HUDEP-2 (cell line): ENCODE measurements around the gene RASSF7.

Experiments used
- DNase-seq, 76 experiments: peaks; one replicate each; lab custom pipeline; 2025; ENCODE audit not compliant: unreplicated experiment in 76 of 76; lab: John Stamatoyannopoulos, UW

Gene RASSF7

DNA sequence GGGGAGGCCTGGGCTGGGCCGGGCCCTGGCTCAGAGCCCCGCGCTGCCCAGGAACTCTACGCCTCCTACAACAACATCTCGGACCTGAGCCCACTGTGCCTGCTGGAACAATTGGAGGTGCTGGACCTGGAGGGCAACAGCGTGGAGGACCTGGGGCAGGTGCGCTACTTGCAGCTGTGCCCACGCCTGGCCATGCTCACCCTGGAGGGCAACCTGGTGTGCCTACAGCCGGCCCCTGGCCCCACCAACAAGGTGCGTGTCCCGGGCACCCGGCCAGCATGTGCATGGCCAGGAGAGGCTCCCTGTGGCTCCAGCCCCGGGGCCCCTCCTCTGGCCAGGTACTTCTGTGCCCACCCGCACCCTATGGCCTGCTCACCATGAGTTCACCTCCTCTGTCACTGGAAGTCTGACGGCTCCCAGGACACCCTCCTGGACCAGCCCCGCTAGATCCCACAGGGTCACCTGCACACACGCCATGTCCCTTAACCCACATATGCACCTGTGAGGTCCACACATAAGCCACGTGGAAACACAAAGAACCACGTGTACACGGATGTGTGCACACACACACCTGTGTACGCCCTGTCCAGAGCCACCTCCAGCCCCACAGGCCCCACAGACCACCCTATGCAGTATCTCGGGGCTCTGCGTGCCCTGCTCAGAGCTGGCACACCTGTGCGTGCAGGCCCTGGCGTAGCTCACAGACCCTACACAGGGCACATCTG lies 10.6 kb upstream of the RASSF7 start:
- no peak for DNase-seq

DNA sequence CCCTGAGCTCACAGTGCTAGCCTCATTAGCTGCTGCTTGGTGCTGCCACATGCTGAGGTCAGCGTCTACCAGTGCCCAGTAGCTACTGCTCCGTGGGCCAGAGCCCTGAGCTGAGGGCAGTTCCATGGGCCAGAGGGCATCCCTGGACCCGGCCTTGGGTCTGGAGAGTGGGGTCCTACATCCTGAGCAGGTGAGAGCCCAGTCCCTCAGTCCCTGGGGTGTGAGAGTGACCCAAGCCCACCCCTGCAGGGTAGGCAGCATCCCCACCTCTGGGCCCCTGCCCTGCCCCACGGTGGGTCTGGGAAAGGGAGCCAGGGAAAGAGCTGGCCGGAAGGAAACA lies 10.1 kb upstream of the RASSF7 start:
- no peak for DNase-seq

DNA sequence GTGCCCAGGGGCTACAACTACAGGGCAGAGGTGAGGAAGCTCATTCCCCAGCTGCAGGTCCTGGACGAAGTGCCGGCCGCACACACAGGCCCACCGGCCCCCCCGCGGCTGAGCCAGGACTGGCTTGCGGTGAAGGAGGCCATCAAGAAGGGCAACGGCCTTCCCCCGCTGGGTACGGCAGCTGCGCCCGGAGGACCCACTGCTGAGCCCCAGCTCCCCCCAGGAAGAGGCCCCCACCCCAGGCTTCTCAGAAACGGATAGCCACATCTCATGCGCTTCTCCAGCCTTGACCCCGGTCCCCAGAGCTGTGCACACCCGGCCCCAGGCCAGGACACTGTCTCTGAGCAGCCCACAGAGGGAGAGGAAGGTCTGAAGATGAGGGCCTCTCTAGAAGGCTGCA lies 9.6 kb upstream of the RASSF7 start:
- DNase-seq: no peak

DNA sequence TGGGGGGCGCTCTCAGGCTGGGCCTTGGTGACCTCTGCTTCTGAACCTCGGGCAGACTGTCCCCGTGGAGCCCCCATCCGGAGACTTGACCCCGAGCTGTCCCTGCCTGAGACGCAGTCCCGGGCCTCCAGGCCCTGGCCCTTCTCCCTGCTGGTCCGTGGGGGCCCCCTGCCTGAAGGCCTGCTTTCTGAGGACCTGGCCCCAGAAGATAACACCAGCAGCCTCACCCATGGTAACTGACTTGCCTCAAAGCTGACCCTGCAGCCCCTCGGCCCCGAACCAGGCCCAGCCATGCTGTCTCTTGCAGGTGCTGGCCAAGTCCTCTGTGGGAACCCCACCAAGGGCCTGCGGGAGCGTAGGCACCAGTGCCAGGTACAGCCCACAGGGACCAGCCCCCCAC lies 9.2 kb upstream of the RASSF7 start:
- DNase-seq: no peak

DNA sequence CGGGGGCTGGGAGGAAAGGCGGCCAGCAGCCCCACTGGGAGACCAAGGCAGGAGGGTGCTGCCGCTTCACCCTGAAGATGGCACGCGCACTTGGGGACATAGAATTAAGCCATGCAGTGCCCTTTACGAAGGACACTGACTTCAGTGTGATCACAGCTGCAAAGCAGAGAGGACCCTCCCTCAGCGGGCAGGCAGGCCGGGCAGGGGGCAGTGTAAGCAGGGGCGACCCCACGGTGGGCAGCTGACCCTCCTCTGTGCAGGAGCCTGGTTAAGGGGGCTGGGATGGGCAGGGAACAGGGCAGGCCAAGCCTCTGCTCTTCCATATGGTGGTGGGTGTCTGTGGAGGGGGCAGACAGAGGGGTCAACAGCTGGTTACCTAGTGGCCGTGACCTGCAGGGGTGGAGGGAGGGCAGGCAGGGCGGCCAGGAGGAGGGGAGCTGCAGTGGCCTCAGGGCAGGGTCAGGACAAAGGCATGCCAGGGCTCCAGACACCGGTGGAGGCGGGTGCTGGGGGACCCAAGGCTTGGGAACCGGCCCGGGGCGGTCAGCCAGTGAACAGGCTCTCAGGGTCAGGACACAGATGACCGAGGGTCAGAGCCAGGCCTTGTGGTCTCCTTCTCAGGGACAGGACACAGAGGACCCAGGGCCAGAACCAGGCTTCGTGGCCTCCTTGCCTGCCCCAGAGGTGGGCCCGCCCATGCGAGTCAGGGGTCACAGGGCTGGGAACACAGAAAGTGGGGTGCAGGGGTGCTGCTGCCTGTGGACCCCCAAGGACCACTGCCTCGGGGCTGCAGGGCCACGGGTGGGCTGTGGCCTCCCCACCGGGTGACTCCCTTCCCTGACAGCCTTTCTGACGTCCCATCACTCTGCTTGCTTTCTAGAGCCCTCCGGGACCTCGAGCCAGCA lies 7.4 kb upstream of the RASSF7 start:
- DNase-seq: no peak

DNA sequence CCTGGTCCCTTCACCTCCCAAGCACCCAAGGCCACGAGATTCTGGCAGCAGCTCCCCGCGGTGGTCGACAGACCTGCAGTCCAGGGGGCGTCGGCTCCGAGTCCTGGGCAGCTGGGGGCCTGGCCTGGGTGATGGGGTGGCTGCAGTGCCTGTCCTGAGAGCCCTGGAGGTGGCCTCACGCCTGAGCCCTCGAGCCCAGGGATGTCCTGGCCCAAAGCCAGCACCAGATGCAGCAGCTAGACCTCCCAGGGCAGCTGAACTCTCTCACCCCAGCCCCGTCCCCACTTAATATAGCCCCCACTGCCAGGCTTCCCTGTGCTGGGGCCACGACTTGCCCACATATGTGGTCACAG lies 6.8 kb upstream of the RASSF7 start:
- DNase-seq: no peak

DNA sequence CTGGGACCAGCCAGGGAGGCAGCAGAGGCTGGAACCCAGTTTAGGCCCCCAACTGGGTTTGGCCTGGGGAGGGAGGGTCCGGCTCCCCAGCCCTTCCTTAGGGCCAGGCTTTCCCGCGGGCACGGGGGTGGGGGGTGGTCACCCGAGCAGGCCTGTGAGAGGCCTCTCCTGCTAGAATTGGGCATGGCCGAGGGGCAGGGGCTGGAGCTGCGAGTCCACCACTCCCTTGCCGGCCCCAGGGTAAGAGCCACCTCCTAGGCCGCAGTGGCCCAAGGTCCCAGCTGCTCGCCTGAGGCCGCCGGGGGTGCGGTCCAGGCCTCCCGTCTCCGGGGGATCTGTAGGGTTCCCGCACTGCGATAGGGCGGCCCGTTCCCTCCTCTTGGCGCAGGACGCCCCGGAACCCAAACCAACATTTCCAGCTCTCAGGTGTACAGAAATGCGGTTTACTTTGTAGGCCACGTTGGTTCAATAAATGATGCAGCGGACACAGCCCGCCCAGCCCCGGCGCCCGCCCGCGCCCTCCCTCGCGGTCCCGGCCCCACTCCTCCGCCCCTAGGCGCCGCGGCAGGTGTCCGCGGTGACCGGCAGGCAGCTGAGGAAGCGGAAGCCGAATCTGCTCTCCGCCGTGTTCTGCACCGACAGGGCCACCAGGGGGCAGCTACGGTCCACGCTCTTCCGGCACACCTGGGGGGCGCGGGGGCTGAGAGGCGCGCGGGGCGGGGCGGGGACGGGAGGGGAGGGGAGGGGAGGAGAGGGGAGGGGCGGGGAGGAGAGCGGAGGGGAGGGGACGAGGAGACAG lies 6.1 kb upstream of the RASSF7 start:
- DNase-seq: peak in 28 of 76 experiments; percentile 14 to 45 (median 30)

DNA sequence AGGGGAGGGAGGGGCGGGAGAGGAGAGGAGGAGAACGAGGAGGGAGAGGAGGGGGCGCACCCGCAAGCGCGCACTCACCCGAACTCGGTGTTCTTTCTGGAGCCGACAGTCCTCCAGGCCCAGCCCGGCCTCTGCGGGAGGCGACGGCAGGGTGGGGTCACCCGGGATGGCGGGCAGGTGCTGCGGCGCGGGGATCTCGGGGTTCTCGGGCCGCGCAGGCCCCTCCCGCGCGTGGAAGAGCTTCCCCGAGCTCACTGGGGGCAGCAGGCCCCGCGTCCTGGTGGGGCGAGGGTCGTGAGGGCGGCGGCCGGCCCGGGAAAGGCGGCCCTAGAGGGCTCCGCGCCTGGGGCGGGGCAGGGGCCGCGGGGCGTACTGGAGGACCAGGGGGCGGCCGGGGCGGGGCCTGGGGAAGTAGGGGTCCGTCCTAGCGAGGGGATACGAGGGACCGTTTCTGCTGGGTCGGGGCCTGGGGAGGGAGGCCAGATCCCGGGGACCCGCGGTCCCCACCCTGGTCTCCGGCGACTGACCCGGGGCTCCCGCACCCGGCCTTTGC lies 5.5 kb upstream of the RASSF7 start:
- DNase-seq: no peak

DNA sequence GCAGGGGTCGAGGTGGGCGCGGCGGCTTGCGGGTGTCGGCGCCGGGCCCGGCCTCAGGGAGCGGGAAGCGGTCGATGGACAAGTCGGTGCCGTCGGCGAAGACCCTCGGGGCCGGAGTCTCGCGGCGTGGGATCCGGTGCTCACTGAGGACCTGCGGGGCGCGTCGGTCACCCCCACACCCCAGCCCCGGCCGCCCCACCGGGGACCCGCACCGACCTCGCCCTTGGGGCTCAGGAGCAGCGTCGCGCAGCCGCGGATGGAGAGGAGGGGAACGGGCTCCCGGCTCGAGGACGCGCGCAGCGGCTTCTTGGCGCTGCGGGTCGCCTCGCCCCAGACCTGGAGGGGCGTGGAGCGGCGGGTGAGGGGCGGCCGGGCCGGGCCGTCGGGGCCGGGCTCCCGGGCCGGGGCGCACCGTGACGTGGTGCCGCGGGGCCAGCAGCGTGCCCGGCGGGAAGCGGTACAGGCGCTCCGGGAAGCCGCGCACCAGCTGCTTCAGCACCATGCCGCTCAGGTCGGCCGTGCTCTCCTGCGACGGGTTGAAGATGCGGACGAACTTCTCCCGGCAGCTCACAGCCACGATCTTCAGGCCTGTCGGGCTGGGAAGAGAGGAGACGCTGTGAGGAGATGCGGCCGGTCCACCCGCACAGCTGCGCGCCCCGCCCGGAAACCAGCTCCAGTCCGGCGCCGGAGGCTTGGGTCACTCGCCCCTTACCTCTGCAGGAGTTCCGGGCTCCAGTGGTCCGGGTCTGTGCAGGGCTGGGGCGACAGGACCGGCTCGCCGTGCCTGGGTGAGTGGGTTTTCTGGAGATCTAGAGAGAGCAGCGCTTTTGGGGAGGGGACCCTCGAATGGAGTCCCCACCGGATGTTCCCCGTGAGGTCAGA lies 4.7 kb upstream of the RASSF7 start:
- peak in 5 of 76 experiments; percentile 12 to 30 (median 20) for DNase-seq

DNA sequence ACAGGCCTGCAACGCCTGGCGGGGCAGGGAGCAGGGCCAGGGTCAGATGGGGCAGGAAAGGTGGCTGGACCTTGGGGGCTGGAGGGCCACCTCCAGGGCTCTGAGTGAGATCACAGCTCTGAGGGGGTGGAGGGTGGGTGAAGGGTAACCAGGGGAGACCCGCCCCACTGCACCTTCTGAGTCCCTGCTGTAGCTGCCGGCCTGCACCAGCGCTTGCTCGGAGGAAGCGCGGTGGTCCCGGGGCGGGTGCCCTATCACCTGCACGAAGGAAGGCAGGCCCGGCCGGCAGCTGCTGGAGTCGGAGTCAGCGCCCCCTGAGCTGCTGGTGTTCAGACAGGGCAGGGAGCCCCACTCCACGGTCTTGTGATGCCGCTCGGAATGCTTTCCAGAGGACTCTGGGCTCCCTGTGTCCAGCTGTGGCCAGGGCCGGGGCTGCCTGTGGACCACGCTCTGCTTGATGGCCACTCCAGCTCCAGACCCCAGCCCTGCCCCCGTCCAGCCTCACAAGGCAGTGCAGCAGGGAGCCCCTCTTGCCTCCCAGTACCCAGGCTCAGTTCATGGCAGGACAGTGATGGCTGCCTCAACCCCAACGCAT lies 4.0 kb upstream of the RASSF7 start:
- DNase-seq: no peak

DNA sequence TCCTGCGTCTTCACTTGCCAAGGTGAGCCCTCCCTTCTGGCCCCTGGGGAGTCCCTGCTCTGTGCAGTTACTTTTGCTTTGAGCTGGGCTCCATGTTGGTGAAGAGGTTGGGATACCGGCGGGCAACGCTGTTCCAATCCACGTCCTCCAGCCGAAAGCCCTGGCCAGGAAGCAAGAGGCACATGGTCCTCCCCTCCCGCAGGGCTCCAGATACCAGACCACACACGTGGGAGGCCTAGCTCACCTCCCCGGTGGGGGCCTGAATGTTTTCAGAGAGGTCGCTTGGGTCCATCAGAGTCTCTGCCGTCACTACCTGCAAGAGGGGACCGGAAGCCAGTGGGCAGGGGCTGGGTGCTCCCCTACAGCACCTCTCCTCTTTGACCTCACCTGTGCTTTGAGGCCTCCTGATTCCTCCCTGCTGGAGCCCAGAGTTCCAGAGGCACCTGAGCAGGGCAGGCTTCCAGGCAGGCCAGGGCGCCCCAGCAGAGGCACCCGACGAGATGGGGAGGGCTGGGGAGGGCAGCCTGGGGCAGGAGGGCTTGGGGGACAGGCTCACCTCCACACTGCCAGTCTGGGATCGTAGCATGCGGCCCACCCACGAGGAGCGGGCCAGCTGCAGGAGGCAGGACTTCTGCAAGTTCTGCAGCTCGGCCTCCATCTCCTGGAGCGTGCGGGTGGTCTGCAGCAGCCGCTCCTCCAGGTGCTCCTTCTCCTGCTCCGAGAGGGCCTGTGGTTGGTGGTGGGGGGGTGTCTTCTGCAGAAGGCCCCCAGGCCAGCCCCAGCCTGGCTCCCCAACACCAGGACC lies 3.2 kb upstream of the RASSF7 start:
- DNase-seq: no peak

DNA sequence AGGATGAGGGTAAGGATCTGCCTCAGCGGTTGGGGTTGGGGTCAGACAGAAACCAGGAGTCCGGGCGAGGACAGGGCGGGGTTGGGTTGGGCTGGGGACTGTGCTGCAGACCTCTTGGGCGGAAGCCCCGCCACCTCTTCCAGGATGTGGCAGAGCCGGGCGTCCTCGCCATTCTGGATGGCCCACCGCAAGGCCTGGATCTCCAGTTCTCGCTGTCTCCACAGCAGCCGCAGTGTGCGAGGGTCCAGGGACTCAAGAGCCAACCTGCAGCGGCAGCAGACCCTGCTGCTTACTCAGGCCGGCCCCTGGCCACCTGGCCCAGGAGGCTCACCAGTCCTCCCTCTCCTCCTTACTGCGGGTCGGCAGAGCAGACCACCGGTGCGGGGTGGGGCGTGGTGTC lies 2.3 kb upstream of the RASSF7 start:
- DNase-seq: no peak

DNA sequence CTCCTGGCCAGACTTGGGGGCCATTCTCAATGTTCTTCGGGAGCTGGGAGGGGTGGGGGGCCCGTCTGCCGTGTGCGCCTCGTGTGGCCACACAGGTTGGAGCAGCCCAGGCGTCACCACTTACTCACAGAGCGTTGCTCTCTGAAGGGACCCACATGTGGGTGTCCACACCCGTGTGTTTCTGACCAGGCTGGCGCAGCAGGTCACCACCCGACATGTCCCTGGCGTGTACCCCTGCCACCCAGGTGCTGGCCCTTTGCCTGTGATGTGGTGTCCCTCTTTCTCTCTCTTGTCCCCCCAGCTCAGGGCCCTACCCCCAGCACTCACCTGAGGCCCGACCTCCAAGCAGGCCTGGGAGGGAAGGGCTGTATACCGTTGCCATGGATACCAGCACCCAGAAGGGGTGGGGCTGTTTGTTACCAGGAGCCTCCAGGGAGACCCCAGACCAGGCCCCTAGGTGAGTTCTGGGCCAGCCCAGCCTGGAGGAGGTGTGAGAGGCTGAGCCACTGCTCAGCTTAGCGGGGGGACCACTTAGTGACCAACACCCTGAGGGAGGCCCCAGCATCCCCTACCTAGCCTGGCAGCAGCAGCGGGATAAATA lies 1.6 kb upstream of the RASSF7 start:
- DNase-seq: no peak

DNA sequence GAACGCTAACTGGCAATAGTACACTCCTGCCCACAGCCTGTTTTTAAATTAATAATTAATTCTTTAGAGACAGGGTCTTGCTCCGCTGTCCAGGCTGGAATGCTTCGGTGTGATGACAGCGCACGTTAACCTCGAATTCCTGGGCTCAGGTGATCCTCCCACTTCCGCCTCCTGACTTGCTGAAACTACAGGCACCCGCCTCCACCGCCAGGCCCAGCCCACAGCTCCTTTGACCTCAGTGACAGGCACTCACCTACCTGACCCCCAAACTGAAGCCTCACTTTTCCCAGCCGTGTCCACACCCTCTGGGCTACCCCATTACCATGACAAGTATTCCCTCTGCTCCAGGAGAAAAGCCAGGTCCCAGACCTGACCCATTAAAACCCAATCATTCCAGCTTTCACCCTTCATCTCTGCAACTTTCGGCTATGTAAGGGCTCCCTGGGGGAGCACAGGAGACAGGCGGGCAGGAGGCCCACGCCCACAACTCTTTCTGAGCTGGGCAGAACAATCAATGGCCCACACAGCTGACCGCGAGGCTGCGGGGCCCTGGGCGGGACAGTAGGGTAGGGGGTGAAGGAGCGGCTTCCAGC lies 962 bp upstream of the RASSF7 start:
- no peak for DNase-seq

DNA sequence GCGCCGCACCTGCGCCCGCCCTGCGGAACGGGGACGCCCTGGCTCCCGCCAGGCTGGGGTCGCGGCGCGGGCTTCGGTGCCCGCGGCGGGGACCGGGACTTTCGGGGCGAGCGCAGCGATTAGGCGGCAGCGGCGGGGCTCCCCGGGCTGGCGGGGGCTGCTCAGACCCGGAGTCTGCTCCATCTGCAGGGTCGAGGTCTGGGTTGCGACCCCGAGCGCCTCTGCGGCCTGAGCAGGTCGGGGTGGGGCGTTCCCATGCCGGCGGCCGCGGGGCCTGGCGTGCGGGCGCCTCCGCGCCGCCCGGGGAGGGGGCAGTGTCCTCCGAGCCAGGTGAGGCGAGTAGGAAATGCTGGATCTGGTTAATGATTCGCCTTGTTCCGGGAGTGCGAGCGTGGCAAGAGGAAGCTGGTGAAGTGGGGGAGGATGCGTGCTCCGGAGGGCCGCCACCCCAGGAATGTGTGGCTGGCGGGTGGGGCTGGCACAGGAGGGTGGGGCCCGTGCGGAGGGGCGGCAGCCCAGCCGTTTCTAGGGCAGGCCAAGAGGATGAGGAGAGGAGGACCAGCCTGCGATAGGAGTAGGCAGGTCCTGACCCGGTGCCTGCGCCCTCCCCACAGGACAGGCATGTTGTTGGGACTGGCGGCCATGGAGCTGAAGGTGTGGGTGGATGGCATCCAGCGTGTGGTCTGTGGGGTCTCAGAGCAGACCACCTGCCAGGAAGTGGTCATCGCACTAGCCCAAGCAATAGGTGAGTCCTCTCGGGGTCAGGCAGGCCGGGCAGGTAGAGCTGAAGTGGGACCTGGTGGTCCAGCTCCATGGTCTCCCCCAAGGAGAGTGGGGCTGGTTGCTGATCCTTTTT lies 606 bp downstream of the RASSF7 start:
- DNase-seq: peak in 61 of 76 experiments; percentile 12 to 80 (median 55)

DNA sequence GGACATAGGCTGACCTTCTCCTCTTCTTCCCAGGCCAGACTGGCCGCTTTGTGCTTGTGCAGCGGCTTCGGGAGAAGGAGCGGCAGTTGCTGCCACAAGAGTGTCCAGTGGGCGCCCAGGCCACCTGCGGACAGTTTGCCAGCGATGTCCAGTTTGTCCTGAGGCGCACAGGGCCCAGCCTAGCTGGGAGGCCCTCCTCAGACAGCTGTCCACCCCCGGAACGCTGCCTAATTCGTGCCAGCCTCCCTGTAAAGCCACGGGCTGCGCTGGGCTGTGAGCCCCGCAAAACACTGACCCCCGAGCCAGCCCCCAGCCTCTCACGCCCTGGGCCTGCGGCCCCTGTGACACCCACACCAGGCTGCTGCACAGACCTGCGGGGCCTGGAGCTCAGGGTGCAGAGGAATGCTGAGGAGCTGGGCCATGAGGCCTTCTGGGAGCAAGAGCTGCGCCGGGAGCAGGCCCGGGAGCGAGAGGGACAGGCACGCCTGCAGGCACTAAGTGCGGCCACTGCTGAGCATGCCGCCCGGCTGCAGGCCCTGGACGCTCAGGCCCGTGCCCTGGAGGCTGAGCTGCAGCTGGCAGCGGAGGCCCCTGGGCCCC lies 1.4 kb downstream of the RASSF7 start:
- no peak for DNase-seq
